Fibroblast of gingiva (primary cell): ENCODE measurements around the gene MLIP.
"Not testable (repeated sequence)": the region's sequence is repeated elsewhere in the genome, so short reads cannot be mapped to it uniquely, and the experiment has no call there.

Experiments
- DNase-seq: peaks from one replicate; pipeline ENCODE4 v3.0.0-alpha.2; 2011; ENCODE audit warnings: low read depth

Gene MLIP

GRCh38 chr6:54236984-54237383, 125.7 kb downstream of the MLIP start:
- no peak for DNase-seq

- peak; percentile 93 for DNase-seq
Measured at GRCh38 chr6:54238396-54238795, 127.2 kb downstream of the MLIP start.

- DNase-seq = no peak
Measured at GRCh38 chr6:54243699-54244098, 132.5 kb downstream of the MLIP start.

- DNase-seq = peak; percentile 9
Measured at GRCh38 chr6:54244430-54244829, 133.2 kb downstream of the MLIP start.

- DNase-seq = no peak
Measured at GRCh38 chr6:54245265-54245664, 134.0 kb downstream of the MLIP start.

GRCh38 chr6:54248319-54248718, 137.1 kb downstream of the MLIP start:
- no peak for DNase-seq

- no peak for DNase-seq
Measured at GRCh38 chr6:54248994-54249393, 137.8 kb downstream of the MLIP start.

GRCh38 chr6:54249812-54250211, 138.6 kb downstream of the MLIP start:
- DNase-seq = not testable (repeated sequence)

GRCh38 chr6:54252496-54252895, 141.3 kb downstream of the MLIP start:
- DNase-seq = no peak

GRCh38 chr6:54252916-54253315, 141.7 kb downstream of the MLIP start:
- no peak for DNase-seq

GRCh38 chr6:54254886-54255285, 143.6 kb downstream of the MLIP start:
- no peak for DNase-seq

- DNase-seq = no peak
Measured at GRCh38 chr6:54255886-54256285, 144.6 kb downstream of the MLIP start.

- peak; percentile 2 for DNase-seq
Measured at GRCh38 chr6:54260025-54260424, 148.8 kb downstream of the MLIP start.

GRCh38 chr6:54262499-54262898, 151.3 kb downstream of the MLIP start:
- no peak for DNase-seq

- DNase-seq = no peak
Measured at GRCh38 chr6:54262971-54263370, 151.7 kb downstream of the MLIP start.

- no peak for DNase-seq
Measured at GRCh38 chr6:54264581-54265272, 153.5 kb downstream of the MLIP start.

GRCh38 chr6:54266400-54266923, 155.2 kb downstream of the MLIP start:
- no peak for DNase-seq

- DNase-seq = peak; percentile 37
Measured at GRCh38 chr6:54267798-54268197, 156.6 kb downstream of the MLIP start.

GRCh38 chr6:54273214-54273820, 162.1 kb downstream of the MLIP start:
- DNase-seq = no peak

- DNase-seq = no peak
Measured at GRCh38 chr6:54274383-54274782, 163.1 kb downstream of the MLIP start.

- peak; percentile 64 for DNase-seq
Measured at GRCh38 chr6:54282186-54282585, 170.9 kb downstream of the MLIP start.

- DNase-seq = no peak
Measured at GRCh38 chr6:54284161-54284860, 173.1 kb downstream of the MLIP start.

- peak; percentile 72 for DNase-seq
Measured at GRCh38 chr6:54285595-54285994, 174.4 kb downstream of the MLIP start.
